ENCODE results near the gene YIPF4. TPM values are rescaled to one million over a fixed set of nuclear protein-coding genes. Genes with fewer than 3 reads are reported as not detected.
"Not testable (repeated sequence)": the region's sequence is repeated elsewhere in the genome, so short reads cannot be mapped to it uniquely, and the experiment has no call there.

YIPF4 gene
- total and polyA plus RNA-seq, 7 donors: 10.2 to 26.4 (median 16.1) TPM

DNA sequence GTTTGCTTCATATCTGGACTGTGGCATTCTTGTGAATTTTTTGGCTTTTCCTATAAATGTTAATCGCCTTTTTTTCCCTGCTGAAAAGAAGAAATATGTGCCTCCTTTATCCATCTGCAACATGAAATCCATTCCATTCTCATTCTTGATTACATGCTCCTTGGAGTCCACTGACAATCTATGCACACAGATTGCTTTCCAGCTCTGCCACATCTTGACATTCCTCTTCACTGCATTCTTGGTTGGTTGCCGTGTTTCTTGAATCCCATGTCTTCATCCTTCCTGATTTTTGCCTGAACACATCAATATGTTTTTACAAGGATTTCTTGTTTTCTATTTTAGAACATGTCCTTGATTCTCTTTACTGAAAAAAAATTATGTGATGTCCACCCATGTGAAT is 52.4 kb downstream of the YIPF4 start:
- Histone ChIP-seq H3K4me3 (no peak overlapping the region), H3K9me3 (no peaks in the 10 kb centered on the region), H3K4me1 (no peaks in the 10 kb centered on the region), H3K27me3 (no peaks in the 10 kb centered on the region), H3K27ac (no peak overlapping the region), H3K36me3 (no peaks in the 10 kb centered on the region)
- no peak for DNase-seq
- TF ChIP-seq EP300 (IDR thresholded peaks at IDR 0.05) (no peak), POLR2A (IDR thresholded peaks at IDR 0.05) (no peak), POLR2AphosphoS5 (IDR thresholded peaks at IDR 0.05) (no peak)
- TF ChIP-seq, protein P1, sequence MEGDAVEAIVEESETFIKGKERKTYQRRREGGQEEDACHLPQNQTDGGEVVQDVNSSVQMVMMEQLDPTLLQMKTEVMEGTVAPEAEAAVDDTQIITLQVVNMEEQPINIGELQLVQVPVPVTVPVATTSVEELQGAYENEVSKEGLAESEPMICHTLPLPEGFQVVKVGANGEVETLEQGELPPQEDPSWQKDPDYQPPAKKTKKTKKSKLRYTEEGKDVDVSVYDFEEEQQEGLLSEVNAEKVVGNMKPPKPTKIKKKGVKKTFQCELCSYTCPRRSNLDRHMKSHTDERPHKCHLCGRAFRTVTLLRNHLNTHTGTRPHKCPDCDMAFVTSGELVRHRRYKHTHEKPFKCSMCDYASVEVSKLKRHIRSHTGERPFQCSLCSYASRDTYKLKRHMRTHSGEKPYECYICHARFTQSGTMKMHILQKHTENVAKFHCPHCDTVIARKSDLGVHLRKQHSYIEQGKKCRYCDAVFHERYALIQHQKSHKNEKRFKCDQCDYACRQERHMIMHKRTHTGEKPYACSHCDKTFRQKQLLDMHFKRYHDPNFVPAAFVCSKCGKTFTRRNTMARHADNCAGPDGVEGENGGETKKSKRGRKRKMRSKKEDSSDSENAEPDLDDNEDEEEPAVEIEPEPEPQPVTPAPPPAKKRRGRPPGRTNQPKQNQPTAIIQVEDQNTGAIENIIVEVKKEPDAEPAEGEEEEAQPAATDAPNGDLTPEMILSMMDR (IDR thresholded peaks at IDR 0.05): no peak
- WGBS, 2 donors: 94% methylated on average over 2 of the region's 2 CpGs
- intact Hi-C loops (cut with DNase I): no loop called here

GRCh38 chr2:32342801-32343200 is 65.1 kb downstream of the YIPF4 start:
- no peak overlapping the region for H3K4me3 ChIP-seq
- intact Hi-C loops (cut with DNase I): no loop called here
- 47 to 65% methylated on average over 2 of the region's 2 CpGs for WGBS, 2 donors
- DNase-seq: no peak
- no peaks in the 10 kb centered on the region for H3K27me3 ChIP-seq
- no peaks in the 10 kb centered on the region for H3K9me3 ChIP-seq
- no peak overlapping the region for H3K27ac ChIP-seq
- no peaks in the 10 kb centered on the region for H3K4me1 ChIP-seq
- peaks cover 0 to 4% (median 0%) of the 10 kb centered on the region in 4 donors for H3K36me3 ChIP-seq
- TF ChIP-seq POLR2A (IDR thresholded peaks at IDR 0.05) (no peak), EP300 (IDR thresholded peaks at IDR 0.05) (no peak), POLR2AphosphoS5 (IDR thresholded peaks at IDR 0.05) (no peak)
- TF ChIP-seq, protein P1 (IDR thresholded peaks at IDR 0.05): no peak

DNA sequence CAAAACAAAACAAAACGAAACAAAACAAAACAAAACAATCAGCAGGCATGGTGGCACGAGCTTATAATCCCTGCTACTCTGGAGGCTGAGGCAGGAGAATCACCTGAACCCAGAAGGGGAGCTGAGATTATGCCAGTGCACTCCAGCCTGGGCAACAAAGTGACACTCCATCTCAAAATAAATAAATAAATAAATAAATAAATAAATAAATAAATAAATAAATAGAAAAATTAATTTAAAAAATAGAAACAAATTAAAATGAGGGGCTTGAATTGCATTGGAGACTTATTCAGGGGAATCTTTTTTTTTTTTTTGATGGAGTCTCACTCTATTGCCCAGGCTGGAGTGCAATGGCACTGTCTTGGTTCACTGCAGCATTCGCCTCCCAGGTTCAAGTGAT is 73.1 kb downstream of the YIPF4 start:
- H3K27ac ChIP-seq; H3K4me3 ChIP-seq; H3K9me3 ChIP-seq; H3K4me1 ChIP-seq; H3K27me3 ChIP-seq; DNase-seq; intact Hi-C loops (cut with DNase I); H3K36me3 ChIP-seq: not testable (repeated sequence)
- 81 to 93% methylated on average over 3 of the region's 3 CpGs for WGBS, 2 donors

- Histone ChIP-seq H3K36me3 (no peaks in the 10 kb centered on the region), H3K27ac (peak overlapping the region; percentile 92 to 99 (median 99)), H3K4me1 (peaks cover 0 to 36% (median 31%) of the 10 kb centered on the region in 4 donors), H3K27me3 (no peaks in the 10 kb centered on the region), H3K9me3 (no peaks in the 10 kb centered on the region), H3K4me3 (peak overlapping the region; percentile 89 to 99 (median 96))
- WGBS, 2 donors: 10 to 11% methylated on average over 10 of the region's 10 CpGs
- no peak for DNase-seq
- no peak for TF ChIP-seq POLR2AphosphoS5 (IDR thresholded peaks at IDR 0.05)
- no peak for TF ChIP-seq POLR2A (IDR thresholded peaks at IDR 0.05)
- no peak for TF ChIP-seq EP300 (IDR thresholded peaks at IDR 0.05)
- TF ChIP-seq, protein P1 (IDR thresholded peaks at IDR 0.05): no peak
- intact Hi-C loops (cut with DNase I): loop anchor here (2.0 kb wide), 1 partner anchor 191 kb away; the partner anchor contains the start of gene SLC30A6
These were observed 78.4 kb downstream of the YIPF4 start for GRCh38 chr2:32355976-32356680.

- H3K4me3 ChIP-seq: peak within 1 kb of the TSS; percentile 89 to 99 (median 96)
- WGBS, 2 donors: 1% methylated on average over 76 of the region's 76 CpGs
- intact Hi-C loops (cut with DNase I): loop anchor here (1.0 to 2.0 kb wide), 2 partner anchors 78 to 192 kb away; partner anchors contain the start of gene SLC30A6
These were observed 79.1 kb downstream of the YIPF4 start, which contains the start of gene BIRC6 for GRCh38 chr2:32356681-32357317. Gene BIRC6 (plus strand): TSS chr2:32357023. CDS start chr2:32357162, 139 bp downstream.

More at GRCh38 chr2:32356681-32357317, 79.1 kb downstream of the YIPF4 start, which contains the start of gene BIRC6:
- Histone ChIP-seq H3K27me3 (no peaks in the 10 kb centered on the region), H3K27ac (peak within 1 kb of the TSS; percentile 92 to 99 (median 99)), H3K9me3 (no peaks in the 10 kb centered on the region), H3K36me3 (no peaks in the 10 kb centered on the region), H3K4me1 (peaks cover 0 to 40% (median 31%) of the 10 kb centered on the region in 4 donors)
- DNase-seq: peak; percentile 99
- TF ChIP-seq POLR2AphosphoS5 (IDR thresholded peaks at IDR 0.05): peak; percentile 86 to 96 (median 94)
- TF ChIP-seq POLR2A (IDR thresholded peaks at IDR 0.05): peak; percentile 61 to 70
- TF ChIP-seq, protein P1 (IDR thresholded peaks at IDR 0.05): no peak
